Caco-2 (cell line): ENCODE data around the gene SDHD. TPM values are rescaled to one million over a fixed set of nuclear protein-coding genes. Genes with fewer than 3 reads are reported as not detected.

Experiments
- BruUV-seq: library from RNA; stranded (reverse); fragments of 400-500 nt; replicated peaks from 2 replicates; lab custom pipeline; 2021; lab: Mats Ljungman, UMichigan
- CTCF ChIA-PET: fragments of 300-600 bp; sonication (Branson Sonifier 250); formaldehyde crosslinking; loops from one replicate; lab custom pipeline; 2022; ENCODE audit warnings: antibody characterized with exemption; lab: Charles Lee
- POLR2A ChIA-PET: fragments of 300-600 bp; sonication (Branson Sonifier 250); formaldehyde crosslinking; loops from one replicate; lab custom pipeline; 2022; ENCODE audit warnings: antibody characterized with exemption; lab: Charles Lee
- DNase-seq, 2 experiments: peaks; one replicate each; pipeline versions ENCODE4 v3.0.0 to v3.0.0-alpha.2; 2020 to 2022
- H3K27me3 ChIP-seq: replicated peaks from 2 replicates; pipeline ENCODE4 v1.6.0; 2011; ENCODE audit warnings: low read length; ENCODE audit not compliant: control insufficient read depth, insufficient read depth
- H3K36me3 ChIP-seq: 2 replicates; pipeline ENCODE4 v1.5.1; 2011; ENCODE audit warnings: low read length; ENCODE audit not compliant: control insufficient read depth, insufficient read depth
- H3K4me1 ChIP-seq: fragments of 250-450 bp; sonication (Bioruptor Pico); 2 replicates; pipeline ENCODE4 v1.5.1; 2020; ENCODE audit warnings: mild to moderate bottlenecking
- H3K4me3 ChIP-seq: 2 replicates; pipeline ENCODE4 v1.5.1; 2011; ENCODE audit warnings: low read depth, mild to moderate bottlenecking, control low read depth, low read length
- H3K9me3 ChIP-seq: fragments of 250-450 bp; sonication (Bioruptor Pico); 2 replicates; pipeline ENCODE4 v1.5.1; 2020; ENCODE audit warnings: mild to moderate bottlenecking, moderate library complexity
- H3K27ac Mint-ChIP-seq: one replicate; pipeline ENCODE4 v1.8.0; 2022; ENCODE audit warnings: mixed read lengths; ENCODE audit not compliant: unreplicated experiment
- H3K27me3 Mint-ChIP-seq: one replicate; pipeline ENCODE4 v1.8.0; 2022; ENCODE audit warnings: mixed read lengths; ENCODE audit not compliant: insufficient read depth, unreplicated experiment
- H3K36me3 Mint-ChIP-seq: one replicate; pipeline ENCODE4 v1.8.0; 2022; ENCODE audit warnings: mild to moderate bottlenecking, mixed read lengths; ENCODE audit not compliant: insufficient read depth, unreplicated experiment
- H3K4me1 Mint-ChIP-seq: one replicate; pipeline ENCODE4 v1.8.0; 2022; ENCODE audit warnings: low read depth, mixed read lengths; ENCODE audit not compliant: unreplicated experiment
- H3K4me3 Mint-ChIP-seq: one replicate; pipeline ENCODE4 v1.8.0; 2022; ENCODE audit warnings: mild to moderate bottlenecking, moderate library complexity, mixed read lengths; ENCODE audit not compliant: unreplicated experiment
- H3K9me3 Mint-ChIP-seq: one replicate; pipeline ENCODE4 v1.8.0; 2022; ENCODE audit warnings: mixed read lengths; ENCODE audit not compliant: unreplicated experiment
- intact Hi-C: fragments of 100-400 bp; cut with micrococcal nuclease; formaldehyde crosslinking; loops from one replicate; pipeline ENCODE4 v1.10.0; 2022; ENCODE audit not compliant: unreplicated experiment
- total RNA-seq: library from RNA; stranded (reverse); gene quantifications from 2 replicates; pipeline ENCODE4 v1.2.3, GENCODE V29; 2022
- TF ChIP-seq, protein P1 (sequence below), 2 experiments: fragments of 200-600 bp in 1 of 2; IDR thresholded peaks; 1 replicate in 1 of 2; 2 replicates in 1 of 2; pipeline versions ENCODE4 v1.5.1 to v1.8.0; 2011 to 2022; ENCODE audit warnings: antibody characterized with exemption in 1 of 2, control low read depth in 1 of 2, inconsistent platforms in 1 of 2, low read depth in 1 of 2, low read length in 1 of 2, mild to moderate bottlenecking in 1 of 2, moderate library complexity in 1 of 2; ENCODE audit not compliant: insufficient read depth in 1 of 2, severe bottlenecking in 1 of 2, unreplicated experiment in 1 of 2

Gene SDHD
- total RNA-seq, 1 experiment from 2014 or later = 157 TPM

DNA sequence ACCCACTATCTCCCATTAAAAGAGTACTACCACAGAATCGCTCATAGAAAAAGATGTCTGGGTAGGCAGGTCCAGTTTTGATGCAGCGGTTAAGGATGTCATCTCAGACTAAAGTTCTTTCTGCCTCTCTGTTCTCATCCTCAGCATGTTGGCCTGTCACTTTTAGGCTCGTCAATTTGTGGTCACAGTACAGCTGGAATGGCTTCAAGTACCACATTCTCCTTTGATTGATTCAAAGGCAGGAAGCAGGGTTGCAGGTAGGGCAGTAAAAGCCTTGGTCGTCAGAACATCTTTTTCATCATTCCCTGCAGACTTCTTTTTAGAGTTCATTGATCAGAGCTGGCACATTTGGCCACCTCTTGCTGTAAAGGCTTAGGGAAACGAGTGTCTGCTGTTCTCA lies 28.7 kb downstream of the SDHD start:
- H3K4me1 ChIP-seq = no peaks in the 10 kb centered on the region
- Mint-ChIP-seq H3K27ac (no peak overlapping the region), H3K4me1 (no peaks in the 10 kb centered on the region), H3K4me3 (no peak overlapping the region), H3K36me3 (no peaks in the 10 kb centered on the region), H3K27me3 (no peaks in the 10 kb centered on the region), H3K9me3 (no peaks in the 10 kb centered on the region)
- CTCF ChIA-PET = no interaction called here
- POLR2A ChIA-PET = no interaction called here
- no peaks in the 10 kb centered on the region for H3K27me3 ChIP-seq
- H3K36me3 ChIP-seq = no peaks in the 10 kb centered on the region
- TF ChIP-seq, protein P1, sequence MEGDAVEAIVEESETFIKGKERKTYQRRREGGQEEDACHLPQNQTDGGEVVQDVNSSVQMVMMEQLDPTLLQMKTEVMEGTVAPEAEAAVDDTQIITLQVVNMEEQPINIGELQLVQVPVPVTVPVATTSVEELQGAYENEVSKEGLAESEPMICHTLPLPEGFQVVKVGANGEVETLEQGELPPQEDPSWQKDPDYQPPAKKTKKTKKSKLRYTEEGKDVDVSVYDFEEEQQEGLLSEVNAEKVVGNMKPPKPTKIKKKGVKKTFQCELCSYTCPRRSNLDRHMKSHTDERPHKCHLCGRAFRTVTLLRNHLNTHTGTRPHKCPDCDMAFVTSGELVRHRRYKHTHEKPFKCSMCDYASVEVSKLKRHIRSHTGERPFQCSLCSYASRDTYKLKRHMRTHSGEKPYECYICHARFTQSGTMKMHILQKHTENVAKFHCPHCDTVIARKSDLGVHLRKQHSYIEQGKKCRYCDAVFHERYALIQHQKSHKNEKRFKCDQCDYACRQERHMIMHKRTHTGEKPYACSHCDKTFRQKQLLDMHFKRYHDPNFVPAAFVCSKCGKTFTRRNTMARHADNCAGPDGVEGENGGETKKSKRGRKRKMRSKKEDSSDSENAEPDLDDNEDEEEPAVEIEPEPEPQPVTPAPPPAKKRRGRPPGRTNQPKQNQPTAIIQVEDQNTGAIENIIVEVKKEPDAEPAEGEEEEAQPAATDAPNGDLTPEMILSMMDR (IDR thresholded peaks at IDR 0.05; ENCODE audit: insufficient read depth in 1 of 2, low read depth in 1 of 2, low read length in 1 of 2, severe bottlenecking in 1 of 2, unreplicated experiment in 1 of 2) = no peak
- intact Hi-C loops = no loop called here
- BruUV-seq = no TSS peak
- no peak overlapping the region for H3K4me3 ChIP-seq
- no peaks in the 10 kb centered on the region for H3K9me3 ChIP-seq
- DNase-seq = no peak

DNA sequence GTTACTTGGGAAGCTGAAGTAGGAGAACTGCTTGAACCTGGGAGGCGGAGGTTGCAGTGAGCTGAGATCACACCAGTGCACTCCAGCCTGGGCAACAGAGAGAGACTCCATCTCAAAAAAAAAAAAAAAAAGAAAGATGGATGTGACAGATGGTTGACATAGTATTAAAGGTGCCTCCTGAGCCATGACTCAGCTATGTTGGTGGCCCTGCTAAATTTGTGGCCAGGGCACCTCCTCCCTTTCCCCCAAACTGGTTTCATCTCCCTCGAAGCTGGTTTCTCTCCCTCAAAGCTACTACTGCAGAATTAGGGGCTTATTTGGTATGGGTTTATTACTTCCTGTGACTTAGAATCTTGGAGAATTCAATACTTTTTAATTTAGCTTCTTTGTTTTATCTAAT lies 31.5 kb downstream of the SDHD start:
- Mint-ChIP-seq H3K27ac (no peak overlapping the region), H3K27me3 (no peaks in the 10 kb centered on the region), H3K4me1 (no peaks in the 10 kb centered on the region), H3K9me3 (no peaks in the 10 kb centered on the region), H3K4me3 (no peak overlapping the region), H3K36me3 (no peaks in the 10 kb centered on the region)
- H3K36me3 ChIP-seq = no peaks in the 10 kb centered on the region
- CTCF ChIA-PET = no interaction called here
- no peaks in the 10 kb centered on the region for H3K4me1 ChIP-seq
- no peaks in the 10 kb centered on the region for H3K9me3 ChIP-seq
- POLR2A ChIA-PET = interaction anchor here (0.6 kb wide), 1 partner anchor 155 kb away, joined by 3 read pairs; no protein-coding TSS in a partner anchor
- no peaks in the 10 kb centered on the region for H3K27me3 ChIP-seq
- no TSS peak for BruUV-seq
- no peak overlapping the region for H3K4me3 ChIP-seq
- intact Hi-C loops = no loop called here
- no peak for DNase-seq
- TF ChIP-seq, protein P1 (IDR thresholded peaks at IDR 0.05; ENCODE audit: insufficient read depth in 1 of 2, low read depth in 1 of 2, low read length in 1 of 2, severe bottlenecking in 1 of 2, unreplicated experiment in 1 of 2) = no peak

DNA sequence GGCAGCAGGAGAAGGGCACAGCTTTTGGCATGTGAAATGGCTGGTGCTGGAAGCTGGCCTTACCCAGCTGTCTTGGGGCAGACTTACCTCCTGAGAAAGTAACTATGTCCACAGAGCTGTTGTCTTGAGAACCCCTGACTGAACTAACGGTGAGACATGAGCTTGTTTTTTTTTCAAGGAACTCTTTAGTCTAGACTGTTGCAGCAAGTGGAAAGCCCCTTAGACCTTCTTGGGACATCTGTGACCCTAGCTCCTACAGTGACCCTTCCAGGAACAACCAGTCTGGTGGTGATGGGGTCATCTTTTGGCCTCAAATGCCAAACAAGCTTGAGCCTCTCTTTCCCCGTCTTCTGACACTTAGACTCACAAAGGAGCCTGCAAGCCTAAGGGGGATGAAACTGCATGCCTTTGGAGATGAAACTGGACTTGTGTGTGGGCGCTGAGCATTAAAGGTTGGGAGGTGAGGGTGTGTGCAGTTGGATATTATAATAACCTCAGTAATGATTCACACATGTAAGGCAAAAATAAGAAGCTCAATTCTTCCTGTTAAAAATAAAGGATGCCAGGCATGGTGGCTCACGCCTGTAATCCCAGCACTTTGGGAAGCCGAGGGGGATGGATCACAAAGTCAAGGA lies 35.4 kb downstream of the SDHD start:
- DNase-seq = no peak
- H3K9me3 ChIP-seq = no peaks in the 10 kb centered on the region
- H3K4me3 Mint-ChIP-seq = no peak overlapping the region
- no peaks in the 10 kb centered on the region for H3K36me3 ChIP-seq
- H3K27me3 ChIP-seq = no peaks in the 10 kb centered on the region
- H3K4me3 ChIP-seq = no peak overlapping the region
- POLR2A ChIA-PET = interaction anchor here (0.6 kb wide), 1 partner anchor 109 kb away, joined by 6 read pairs; no protein-coding TSS in a partner anchor
- H3K36me3 Mint-ChIP-seq = peaks cover 1% of the 10 kb centered on the region
- H3K4me1 Mint-ChIP-seq = no peaks in the 10 kb centered on the region
- BruUV-seq = no TSS peak
- no peaks in the 10 kb centered on the region for H3K4me1 ChIP-seq
- no peak overlapping the region for H3K27ac Mint-ChIP-seq
- CTCF ChIA-PET = no interaction called here
- H3K9me3 Mint-ChIP-seq = no peaks in the 10 kb centered on the region
- intact Hi-C loops = no loop called here
- no peaks in the 10 kb centered on the region for H3K27me3 Mint-ChIP-seq
- TF ChIP-seq, protein P1 (IDR thresholded peaks at IDR 0.05; ENCODE audit: insufficient read depth in 1 of 2, low read depth in 1 of 2, low read length in 1 of 2, severe bottlenecking in 1 of 2, unreplicated experiment in 1 of 2) = no peak
